ENCODE measurements around the gene ACE.

- TF ChIP-seq CTCF (IDR thresholded peaks at IDR 0.05; ENCODE audit: insufficient read depth, low read depth, low read length) (no peak), EZH2 (IDR thresholded peaks at IDR 0.05; ENCODE audit: insufficient read depth, low read length) (no peak)
Measured at GRCh38 chr17:63503341-63503705, 26.5 kb downstream of the ACE start.

All from astrocyte (in vitro differentiated cells and primary cell).